ENCODE results near the gene OR7G2. TPM values are rescaled to one million over a fixed set of nuclear protein-coding genes. Genes with fewer than 3 reads are reported as not detected.
A peak's percentile ranks its signal among the peaks of the same experiment; 100 is the strongest.

Gene OR7G2
- not detected for polyA plus RNA-seq (2013)

GRCh38 chr19:9107375-9107774 lies at the start of gene OR7G2:
Gene OR7G2 (minus strand): TSS chr19:9107475. CDS start chr19:9103243, 4,232 bp downstream.
- CTCF ChIA-PET = no interaction called here
- no peak for DNase-seq
- H3K36me3 ChIP-seq (ENCODE audit: control insufficient read depth in 4 of 4, insufficient read depth in 4 of 4, low read length in 3 of 4) = no peaks in the 10 kb centered on the region
- H3K9me3 ChIP-seq (ENCODE audit: control extremely low read depth in 1 of 5, control insufficient read depth in 4 of 5, insufficient read depth in 2 of 5, low read depth in 1 of 5, low read length in 4 of 5) = no peaks in the 10 kb centered on the region
- no peak within 1 kb of the TSS for H3K4me3 ChIP-seq (ENCODE audit: control insufficient read depth in 1 of 7, extremely low read depth in 1 of 7, insufficient read depth in 4 of 7, low read depth in 2 of 7, low read length in 6 of 7)
- no peak within 1 kb of the TSS for H3K27ac ChIP-seq (ENCODE audit: insufficient read depth in 1 of 2, low read depth in 1 of 2, low read length in 2 of 2, poor library complexity in 1 of 2, severe bottlenecking in 2 of 2)
- no peaks in the 10 kb centered on the region for H3K4me1 ChIP-seq (ENCODE audit: control extremely low read depth in 1 of 4, control insufficient read depth in 4 of 4, insufficient read depth in 4 of 4, low read length in 3 of 4)
- POLR2A ChIA-PET = no interaction called here
- WGBS (ENCODE audit: insufficient coverage) = 58% methylated on average over 6 of the region's 8 CpGs
- peaks cover 0 to 9% (median 4%) of the 10 kb centered on the region in 5 experiments for H3K27me3 ChIP-seq (replicated peaks in 2 of 5; ENCODE audit: control insufficient read depth in 4 of 5, insufficient read depth in 5 of 5, low read length in 4 of 5)

GRCh38 chr19:9156304-9156703 lies 49.0 kb upstream of the OR7G2 start:
- Histone ChIP-seq H3K36me3 (ENCODE audit: control insufficient read depth in 4 of 4, insufficient read depth in 4 of 4, low read length in 3 of 4) (peaks cover 40 to 91% (median 78%) of the 10 kb centered on the region in 4 experiments), H3K4me1 (ENCODE audit: control extremely low read depth in 1 of 4, control insufficient read depth in 4 of 4, insufficient read depth in 4 of 4, low read length in 3 of 4) (no peaks in the 10 kb centered on the region), H3K27ac (ENCODE audit: insufficient read depth in 1 of 2, low read depth in 1 of 2, low read length in 2 of 2, poor library complexity in 1 of 2, severe bottlenecking in 2 of 2) (no peak overlapping the region), H3K4me3 (ENCODE audit: control insufficient read depth in 1 of 7, extremely low read depth in 1 of 7, insufficient read depth in 4 of 7, low read depth in 2 of 7, low read length in 6 of 7) (no peak overlapping the region), H3K27me3 (replicated peaks in 2 of 5; ENCODE audit: control insufficient read depth in 4 of 5, insufficient read depth in 5 of 5, low read length in 4 of 5) (peaks cover 0 to 8% (median 0%) of the 10 kb centered on the region in 5 experiments), H3K9me3 (ENCODE audit: control extremely low read depth in 1 of 5, control insufficient read depth in 4 of 5, insufficient read depth in 2 of 5, low read depth in 1 of 5, low read length in 4 of 5) (peaks cover 7 to 88% (median 72%) of the 10 kb centered on the region in 5 experiments)
- 80% methylated on average over 1 of the region's 1 CpG for WGBS (ENCODE audit: insufficient coverage)
- POLR2A ChIA-PET = no interaction called here
- no peak for DNase-seq
- CTCF ChIA-PET = no interaction called here

GRCh38 chr19:9155591-9155990 lies 48.3 kb upstream of the OR7G2 start:
- Histone ChIP-seq H3K36me3 (ENCODE audit: control insufficient read depth in 4 of 4, insufficient read depth in 4 of 4, low read length in 3 of 4) (peaks cover 33 to 91% (median 73%) of the 10 kb centered on the region in 4 experiments), H3K4me1 (ENCODE audit: control extremely low read depth in 1 of 4, control insufficient read depth in 4 of 4, insufficient read depth in 4 of 4, low read length in 3 of 4) (no peaks in the 10 kb centered on the region), H3K4me3 (ENCODE audit: control insufficient read depth in 1 of 7, extremely low read depth in 1 of 7, insufficient read depth in 4 of 7, low read depth in 2 of 7, low read length in 6 of 7) (peak overlapping the region in 1 of 7 experiments; percentile 44), H3K27ac (ENCODE audit: insufficient read depth in 1 of 2, low read depth in 1 of 2, low read length in 2 of 2, poor library complexity in 1 of 2, severe bottlenecking in 2 of 2) (no peak overlapping the region), H3K27me3 (replicated peaks in 2 of 5; ENCODE audit: control insufficient read depth in 4 of 5, insufficient read depth in 5 of 5, low read length in 4 of 5) (peaks cover 0 to 3% (median 0%) of the 10 kb centered on the region in 5 experiments), H3K9me3 (ENCODE audit: control extremely low read depth in 1 of 5, control insufficient read depth in 4 of 5, insufficient read depth in 2 of 5, low read depth in 1 of 5, low read length in 4 of 5) (peaks cover 6 to 88% (median 70%) of the 10 kb centered on the region in 5 experiments)
- DNase-seq = no peak
- ChIA-PET CTCF (no interaction called here), POLR2A (no interaction called here)
- 97% methylated on average over 4 of the region's 4 CpGs for WGBS (ENCODE audit: insufficient coverage)

- Histone ChIP-seq H3K4me3 (ENCODE audit: control insufficient read depth in 1 of 7, extremely low read depth in 1 of 7, insufficient read depth in 4 of 7, low read depth in 2 of 7, low read length in 6 of 7) (no peak overlapping the region), H3K27me3 (replicated peaks in 2 of 5; ENCODE audit: control insufficient read depth in 4 of 5, insufficient read depth in 5 of 5, low read length in 4 of 5) (no peaks in the 10 kb centered on the region), H3K4me1 (ENCODE audit: control extremely low read depth in 1 of 4, control insufficient read depth in 4 of 4, insufficient read depth in 4 of 4, low read length in 3 of 4) (no peaks in the 10 kb centered on the region), H3K9me3 (ENCODE audit: control extremely low read depth in 1 of 5, control insufficient read depth in 4 of 5, insufficient read depth in 2 of 5, low read depth in 1 of 5, low read length in 4 of 5) (peaks cover 6 to 81% (median 60%) of the 10 kb centered on the region in 5 experiments), H3K36me3 (ENCODE audit: control insufficient read depth in 4 of 4, insufficient read depth in 4 of 4, low read length in 3 of 4) (peaks cover 20 to 84% (median 59%) of the 10 kb centered on the region in 4 experiments), H3K27ac (ENCODE audit: insufficient read depth in 1 of 2, low read depth in 1 of 2, low read length in 2 of 2, poor library complexity in 1 of 2, severe bottlenecking in 2 of 2) (no peak overlapping the region)
- POLR2A ChIA-PET = no interaction called here
- DNase-seq = no peak
- CTCF ChIA-PET = no interaction called here
- WGBS (ENCODE audit: insufficient coverage) = 100% methylated on average over 3 of the region's 5 CpGs
Observed at GRCh38 chr19:9151367-9151766, 44.1 kb upstream of the OR7G2 start.

- ChIA-PET POLR2A (no interaction called here), CTCF (no interaction called here)
- H3K36me3 ChIP-seq (ENCODE audit: control insufficient read depth in 4 of 4, insufficient read depth in 4 of 4, low read length in 3 of 4) = peaks cover 13 to 76% (median 54%) of the 10 kb centered on the region in 4 experiments
- no peaks in the 10 kb centered on the region for H3K4me1 ChIP-seq (ENCODE audit: control extremely low read depth in 1 of 4, control insufficient read depth in 4 of 4, insufficient read depth in 4 of 4, low read length in 3 of 4)
- no peak overlapping the region for H3K4me3 ChIP-seq (ENCODE audit: control insufficient read depth in 1 of 7, extremely low read depth in 1 of 7, insufficient read depth in 4 of 7, low read depth in 2 of 7, low read length in 6 of 7)
- H3K27me3 ChIP-seq (replicated peaks in 2 of 5; ENCODE audit: control insufficient read depth in 4 of 5, insufficient read depth in 5 of 5, low read length in 4 of 5) = no peaks in the 10 kb centered on the region
- 100% methylated on average over 1 of the region's 5 CpGs for WGBS (ENCODE audit: insufficient coverage)
- H3K9me3 ChIP-seq (ENCODE audit: control extremely low read depth in 1 of 5, control insufficient read depth in 4 of 5, insufficient read depth in 2 of 5, low read depth in 1 of 5, low read length in 4 of 5) = peaks cover 7 to 78% (median 54%) of the 10 kb centered on the region in 5 experiments
- H3K27ac ChIP-seq (ENCODE audit: insufficient read depth in 1 of 2, low read depth in 1 of 2, low read length in 2 of 2, poor library complexity in 1 of 2, severe bottlenecking in 2 of 2) = no peak overlapping the region
- DNase-seq = no peak
Observed at GRCh38 chr19:9150650-9151049, 43.4 kb upstream of the OR7G2 start.

- no peaks in the 10 kb centered on the region for H3K4me1 ChIP-seq (ENCODE audit: control extremely low read depth in 1 of 4, control insufficient read depth in 4 of 4, insufficient read depth in 4 of 4, low read length in 3 of 4)
- DNase-seq = no peak
- peaks cover 10 to 78% (median 56%) of the 10 kb centered on the region in 5 experiments for H3K9me3 ChIP-seq (ENCODE audit: control extremely low read depth in 1 of 5, control insufficient read depth in 4 of 5, insufficient read depth in 2 of 5, low read depth in 1 of 5, low read length in 4 of 5)
- H3K4me3 ChIP-seq (ENCODE audit: control insufficient read depth in 1 of 7, extremely low read depth in 1 of 7, insufficient read depth in 4 of 7, low read depth in 2 of 7, low read length in 6 of 7) = no peak overlapping the region
- H3K36me3 ChIP-seq (ENCODE audit: control insufficient read depth in 4 of 4, insufficient read depth in 4 of 4, low read length in 3 of 4) = peaks cover 9 to 73% (median 52%) of the 10 kb centered on the region in 4 experiments
- no peak overlapping the region for H3K27ac ChIP-seq (ENCODE audit: insufficient read depth in 1 of 2, low read depth in 1 of 2, low read length in 2 of 2, poor library complexity in 1 of 2, severe bottlenecking in 2 of 2)
- H3K27me3 ChIP-seq (replicated peaks in 2 of 5; ENCODE audit: control insufficient read depth in 4 of 5, insufficient read depth in 5 of 5, low read length in 4 of 5) = no peaks in the 10 kb centered on the region
- ChIA-PET POLR2A (no interaction called here), CTCF (no interaction called here)
- 98% methylated on average over 4 of the region's 4 CpGs for WGBS (ENCODE audit: insufficient coverage)
Observed at GRCh38 chr19:9149997-9150396, 42.7 kb upstream of the OR7G2 start.

- 98% methylated on average over 3 of the region's 3 CpGs for WGBS (ENCODE audit: insufficient coverage)
- Histone ChIP-seq H3K9me3 (ENCODE audit: control extremely low read depth in 1 of 5, control insufficient read depth in 4 of 5, insufficient read depth in 2 of 5, low read depth in 1 of 5, low read length in 4 of 5) (peaks cover 9 to 78% (median 58%) of the 10 kb centered on the region in 5 experiments), H3K36me3 (ENCODE audit: control insufficient read depth in 4 of 4, insufficient read depth in 4 of 4, low read length in 3 of 4) (peaks cover 9 to 71% (median 46%) of the 10 kb centered on the region in 4 experiments), H3K4me1 (ENCODE audit: control extremely low read depth in 1 of 4, control insufficient read depth in 4 of 4, insufficient read depth in 4 of 4, low read length in 3 of 4) (no peaks in the 10 kb centered on the region), H3K4me3 (ENCODE audit: control insufficient read depth in 1 of 7, extremely low read depth in 1 of 7, insufficient read depth in 4 of 7, low read depth in 2 of 7, low read length in 6 of 7) (no peak overlapping the region), H3K27me3 (replicated peaks in 2 of 5; ENCODE audit: control insufficient read depth in 4 of 5, insufficient read depth in 5 of 5, low read length in 4 of 5) (no peaks in the 10 kb centered on the region), H3K27ac (ENCODE audit: insufficient read depth in 1 of 2, low read depth in 1 of 2, low read length in 2 of 2, poor library complexity in 1 of 2, severe bottlenecking in 2 of 2) (no peak overlapping the region)
- ChIA-PET CTCF (no interaction called here), POLR2A (no interaction called here)
- DNase-seq = no peak
Observed at GRCh38 chr19:9148697-9149096, 41.4 kb upstream of the OR7G2 start.

Data from common myeloid progenitor, CD34-positive (primary cell).